Measurements from ENCODE around the gene AUTS2.

AUTS2 gene

DNA sequence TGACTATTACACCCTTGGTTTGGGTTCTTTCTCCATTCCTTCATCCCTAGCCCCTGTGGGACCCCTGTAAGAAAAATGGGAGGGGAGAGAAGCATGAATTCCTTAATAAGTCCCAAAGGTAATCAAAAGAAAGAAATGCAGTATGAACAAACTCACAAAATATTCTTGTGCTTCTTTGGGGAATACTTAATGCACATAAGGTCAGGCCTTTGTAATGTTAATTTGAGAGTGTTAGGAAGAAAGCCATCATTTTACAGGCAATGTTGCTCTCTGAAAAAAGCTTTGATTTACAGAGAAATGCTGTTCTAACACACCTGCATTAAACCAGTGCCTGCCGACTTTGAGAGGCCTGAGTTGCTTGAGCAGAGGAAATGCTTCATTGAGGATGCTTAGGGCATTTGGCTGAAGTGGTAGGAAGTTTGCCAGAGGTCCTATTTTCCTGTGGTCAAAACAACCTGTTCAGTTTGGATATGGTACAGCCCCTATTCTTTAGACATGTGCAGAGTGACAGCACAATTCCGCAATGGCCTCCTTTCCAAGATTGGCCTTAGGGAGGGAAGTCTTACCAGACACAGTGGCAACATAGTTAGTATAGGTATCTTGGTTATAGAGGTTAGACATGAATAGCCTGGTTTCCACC, 643.4 kb downstream of the AUTS2 start:
- TF ChIP-seq CTCF (IDR thresholded peaks at IDR 0.05) = no peak
- no peaks in the 10 kb centered on the region for H3K27me3 Mint-ChIP-seq (ENCODE audit: low read depth, poor library complexity)
- H3K36me3 Mint-ChIP-seq (ENCODE audit: low read depth) = no peaks in the 10 kb centered on the region
- DNase-seq = no peak
- no peak overlapping the region for H3K4me3 Mint-ChIP-seq
- H3K4me1 Mint-ChIP-seq = peaks cover 21% of the 10 kb centered on the region
- H3K27ac Mint-ChIP-seq = no peak overlapping the region
- no peaks in the 10 kb centered on the region for H3K9me3 Mint-ChIP-seq

- H3K27ac Mint-ChIP-seq = no peak overlapping the region
- H3K4me1 Mint-ChIP-seq = peaks cover 16% of the 10 kb centered on the region
These were observed 644.6 kb downstream of the AUTS2 start for GRCh38 chr7:70242826-70243225.

GRCh38 chr7:70243443-70243842, 645.2 kb downstream of the AUTS2 start:
- Mint-ChIP-seq H3K4me3 (no peak overlapping the region), H3K27me3 (ENCODE audit: low read depth, poor library complexity) (no peaks in the 10 kb centered on the region), H3K9me3 (peaks cover 13% of the 10 kb centered on the region), H3K27ac (no peak overlapping the region), H3K4me1 (peaks cover 10% of the 10 kb centered on the region), H3K36me3 (ENCODE audit: low read depth) (peaks cover 14% of the 10 kb centered on the region)
- DNase-seq = no peak
- TF ChIP-seq CTCF (IDR thresholded peaks at IDR 0.05) = no peak

More at GRCh38 chr7:70242826-70243225, 644.6 kb downstream of the AUTS2 start:
- no peaks in the 10 kb centered on the region for H3K27me3 Mint-ChIP-seq (ENCODE audit: low read depth, poor library complexity)
- DNase-seq = no peak
- no peak for TF ChIP-seq CTCF (IDR thresholded peaks at IDR 0.05)
- peaks cover 8% of the 10 kb centered on the region for H3K36me3 Mint-ChIP-seq (ENCODE audit: low read depth)
- H3K4me3 Mint-ChIP-seq = no peak overlapping the region
- peaks cover 6% of the 10 kb centered on the region for H3K9me3 Mint-ChIP-seq

DNA sequence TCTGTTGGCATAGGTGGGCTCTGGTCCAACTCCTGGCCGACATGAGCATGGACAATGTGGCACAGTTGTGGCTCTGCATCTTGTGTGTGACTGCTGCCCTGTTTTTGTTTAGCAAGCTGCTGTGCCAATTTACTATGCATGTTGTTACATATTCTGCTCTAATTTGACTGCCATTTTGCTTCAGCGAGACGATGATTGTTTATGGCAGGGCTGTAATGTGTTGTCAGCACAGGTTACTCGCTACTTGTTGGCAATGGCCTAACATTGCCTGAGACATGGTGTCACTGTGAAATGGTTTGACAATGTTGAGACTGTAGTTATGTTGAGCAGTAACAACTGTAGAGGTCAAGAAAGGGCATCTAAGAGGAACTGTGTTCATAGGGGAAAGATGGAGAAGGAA, 659.6 kb downstream of the AUTS2 start:
- Mint-ChIP-seq H3K27me3 (ENCODE audit: low read depth, poor library complexity) (no peaks in the 10 kb centered on the region), H3K4me1 (no peaks in the 10 kb centered on the region), H3K27ac (no peak overlapping the region), H3K9me3 (peaks cover under 1% of the 10 kb centered on the region), H3K36me3 (ENCODE audit: low read depth) (no peaks in the 10 kb centered on the region), H3K4me3 (no peak overlapping the region)
- no peak for DNase-seq
- TF ChIP-seq CTCF (IDR thresholded peaks at IDR 0.05) = no peak

DNA sequence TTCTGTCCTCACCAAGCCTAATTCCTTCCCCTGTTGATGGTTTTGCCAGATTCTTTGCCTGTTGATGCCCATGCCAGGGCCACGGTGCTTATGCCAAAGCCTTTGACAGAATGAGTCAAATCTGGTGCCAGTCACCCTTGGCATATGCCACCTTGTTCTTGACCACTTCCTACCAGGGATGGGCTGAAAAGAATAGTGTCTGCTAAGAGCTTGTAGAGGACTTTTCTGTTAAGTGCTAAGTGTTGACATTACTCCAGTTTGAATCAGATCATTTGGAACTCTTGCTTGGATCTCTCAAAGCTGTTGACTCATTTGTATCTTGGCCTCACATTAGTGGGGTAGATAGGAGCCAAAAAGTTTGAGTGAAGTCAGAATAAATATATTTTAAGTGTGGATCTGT, 661.2 kb downstream of the AUTS2 start:
- H3K27ac Mint-ChIP-seq = no peak overlapping the region
- TF ChIP-seq CTCF (IDR thresholded peaks at IDR 0.05) = no peak
- no peak for DNase-seq
- H3K27me3 Mint-ChIP-seq (ENCODE audit: low read depth, poor library complexity) = no peaks in the 10 kb centered on the region
- H3K36me3 Mint-ChIP-seq (ENCODE audit: low read depth) = no peaks in the 10 kb centered on the region
- H3K4me1 Mint-ChIP-seq = no peaks in the 10 kb centered on the region
- H3K9me3 Mint-ChIP-seq = no peaks in the 10 kb centered on the region
- no peak overlapping the region for H3K4me3 Mint-ChIP-seq
